NCI-H345 treated with DMSO at 0.1 percent for 48 hours (cell line): ENCODE data around the gene BRF1.
"Not testable (repeated sequence)": the region's sequence is repeated elsewhere in the genome, so short reads cannot be mapped to it uniquely, and the experiment has no call there.

ENCODE experiments used
- DNase-seq: peaks from one replicate; lab custom pipeline; 2025; ENCODE audit not compliant: unreplicated experiment; lab: John Stamatoyannopoulos, UW

BRF1 gene

DNA sequence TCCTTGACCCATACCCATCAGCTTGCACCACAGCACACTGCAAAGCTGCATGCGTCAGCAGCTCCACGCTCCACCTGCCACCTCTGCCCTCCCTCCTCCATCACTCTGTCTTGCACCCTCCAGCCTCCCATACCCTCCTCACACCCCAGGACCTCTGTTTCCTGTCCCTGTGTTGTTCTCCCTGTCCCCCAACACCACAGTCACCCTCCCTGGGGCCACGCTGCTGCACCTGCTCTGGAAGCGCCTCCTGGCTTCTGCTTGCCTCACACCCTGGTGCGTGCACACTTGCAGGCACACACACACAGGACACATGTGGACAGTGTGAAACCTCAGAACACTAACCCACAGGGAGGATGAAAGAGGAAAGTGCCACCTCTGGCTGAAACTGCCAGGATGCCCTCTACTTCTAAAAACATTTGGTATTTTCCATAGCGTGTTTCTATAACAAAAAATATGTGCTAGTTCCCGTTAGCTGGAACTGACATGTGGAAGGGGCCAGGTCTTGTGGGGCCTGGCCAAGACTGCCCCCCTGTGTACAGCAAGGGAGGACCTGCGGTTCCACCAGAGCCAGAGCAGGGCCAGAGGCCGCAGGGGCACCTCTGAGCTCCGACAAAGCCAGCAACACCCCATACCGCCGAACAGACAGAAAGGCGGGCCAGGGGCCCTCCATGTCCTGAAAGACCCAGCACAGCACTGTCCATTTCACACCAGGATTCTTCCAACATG is 10.0 kb downstream of the BRF1 start:
- no peak for DNase-seq

DNA sequence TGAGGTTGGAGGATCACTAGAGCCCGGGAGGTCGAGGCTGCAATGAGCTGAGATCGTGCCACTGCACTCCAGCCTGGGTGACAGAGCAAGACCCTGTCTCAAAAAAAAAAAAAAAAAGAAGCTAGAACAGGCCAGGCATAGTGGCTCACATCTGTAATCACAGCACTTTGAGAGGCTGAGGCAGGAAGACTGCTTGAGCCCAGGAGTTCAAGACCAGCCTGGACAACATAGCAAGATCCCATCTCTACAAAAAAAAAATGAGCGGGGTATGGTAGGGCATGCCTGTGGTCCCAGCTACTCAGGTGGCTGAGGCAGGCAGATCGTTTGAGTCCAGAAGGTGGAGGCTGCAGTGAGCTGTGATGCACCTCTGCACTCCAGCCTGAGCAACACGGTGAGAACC is 11.9 kb downstream of the BRF1 start:
- DNase-seq = not testable (repeated sequence)

DNA sequence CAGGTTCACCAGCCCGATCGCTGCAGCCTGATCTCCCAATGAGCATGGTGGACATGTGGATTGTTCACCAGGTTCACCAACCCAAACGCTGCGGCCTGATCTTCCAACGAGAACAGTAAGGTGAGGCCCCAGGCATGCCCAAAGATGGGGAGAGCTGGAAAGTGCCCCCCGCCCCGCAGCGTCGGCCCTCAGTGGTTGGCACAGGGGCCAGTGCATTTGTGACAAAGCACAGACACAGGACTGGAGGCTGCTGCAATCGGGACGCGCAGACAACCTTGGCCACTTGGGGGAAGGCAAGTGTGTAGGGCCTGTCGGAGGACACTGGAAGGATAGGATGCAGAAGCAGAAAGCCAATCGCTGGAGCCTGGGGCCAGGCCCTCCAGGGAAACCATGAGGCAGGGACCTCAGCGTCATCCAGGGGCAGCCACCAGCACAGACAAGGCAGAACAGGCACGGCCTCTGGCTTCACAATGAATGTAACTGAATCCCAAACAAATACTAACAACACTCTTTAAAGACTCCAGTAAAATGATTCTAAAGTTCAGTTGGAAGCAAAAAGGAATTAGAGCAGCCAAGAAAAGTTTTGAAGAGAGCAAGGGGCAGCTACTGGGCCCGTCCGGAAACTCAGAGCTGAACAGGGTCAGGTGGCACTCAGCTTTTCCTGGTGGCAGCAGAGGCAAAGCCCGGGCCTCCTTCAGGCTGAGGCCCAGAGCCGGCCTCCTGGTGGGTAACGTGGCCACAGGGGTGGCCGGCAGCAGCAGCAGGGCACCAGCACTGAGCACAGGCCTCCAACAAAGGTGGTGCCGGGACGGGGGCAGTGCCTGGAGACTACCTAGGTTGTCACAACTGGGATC is 13.3 kb downstream of the BRF1 start:
- DNase-seq = no peak

DNA sequence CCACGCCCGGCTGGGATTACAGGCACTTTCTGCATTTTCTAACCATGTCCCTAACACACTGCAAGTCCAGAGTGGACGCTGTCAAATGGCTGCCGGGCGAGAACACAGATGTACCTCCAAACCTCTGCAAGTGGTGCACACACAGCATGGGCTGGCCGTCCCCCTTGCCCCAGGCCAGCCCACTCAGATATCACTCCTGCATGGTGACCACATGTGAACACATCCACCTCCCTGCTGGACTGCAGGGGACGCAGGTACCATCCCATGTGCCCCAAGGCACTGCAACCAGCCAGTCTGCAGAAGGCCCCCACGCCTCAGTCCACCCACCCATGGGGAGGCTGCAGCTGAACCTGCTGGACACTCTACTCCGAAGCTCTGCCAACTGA is 14.0 kb downstream of the BRF1 start:
- DNase-seq = no peak

DNA sequence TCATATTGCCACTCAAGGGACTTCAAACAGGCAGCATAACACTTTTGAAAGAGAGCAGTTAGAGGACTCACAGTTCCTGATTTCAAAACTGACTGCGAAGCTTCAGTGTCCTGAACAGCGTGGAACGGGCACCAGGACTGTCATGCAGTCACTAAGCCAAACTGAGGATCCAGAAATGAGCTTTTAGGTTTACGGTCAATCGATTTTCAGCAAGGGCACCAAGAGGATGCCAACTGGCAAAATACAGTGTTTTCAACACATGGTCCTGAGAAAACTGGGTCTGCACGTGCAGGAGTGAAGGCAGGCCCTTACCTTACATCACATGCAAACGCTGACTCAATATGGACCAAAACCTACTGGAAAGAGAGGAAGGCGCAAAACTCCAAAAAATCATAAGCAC is 15.6 kb downstream of the BRF1 start:
- DNase-seq = no peak

DNA sequence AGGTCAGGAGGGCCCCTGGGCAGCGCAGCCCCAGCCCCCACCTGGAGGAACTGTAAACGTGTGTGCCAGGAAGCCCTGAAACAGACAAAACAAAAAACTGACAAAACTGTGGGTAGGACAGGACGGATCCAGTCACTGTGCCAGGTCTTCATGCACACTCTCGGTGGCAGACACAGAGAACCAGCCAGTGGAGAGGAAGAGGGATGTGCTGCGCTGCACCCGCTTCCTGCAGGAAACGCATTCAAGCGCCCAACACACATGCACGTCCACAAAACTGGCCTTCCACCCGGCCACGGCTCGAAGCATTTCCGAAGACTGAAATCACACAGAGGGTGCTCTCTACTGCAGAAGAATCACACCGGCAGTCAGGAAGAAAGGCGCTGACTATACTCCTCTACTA is 16.9 kb downstream of the BRF1 start:
- DNase-seq = no peak

DNA sequence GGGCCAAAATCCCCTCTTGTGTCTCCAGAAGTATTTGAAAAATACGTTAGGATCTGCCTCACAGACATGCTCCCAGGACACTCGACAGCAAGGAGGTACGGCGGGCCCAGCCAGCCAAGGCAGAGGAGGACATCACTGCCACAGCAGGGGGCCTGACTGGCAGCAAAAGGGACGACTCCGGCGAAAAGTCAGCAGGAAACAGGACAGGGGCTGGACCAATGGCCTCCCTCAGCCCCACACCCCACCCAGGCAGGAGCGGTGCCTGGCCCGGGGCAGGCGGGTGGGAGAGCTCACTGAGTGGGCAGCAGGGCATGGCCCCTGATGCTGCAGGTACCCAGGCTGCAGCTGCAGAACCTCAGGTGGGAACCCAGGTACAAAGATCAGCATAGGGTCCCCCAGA is 17.8 kb downstream of the BRF1 start:
- DNase-seq = no peak

DNA sequence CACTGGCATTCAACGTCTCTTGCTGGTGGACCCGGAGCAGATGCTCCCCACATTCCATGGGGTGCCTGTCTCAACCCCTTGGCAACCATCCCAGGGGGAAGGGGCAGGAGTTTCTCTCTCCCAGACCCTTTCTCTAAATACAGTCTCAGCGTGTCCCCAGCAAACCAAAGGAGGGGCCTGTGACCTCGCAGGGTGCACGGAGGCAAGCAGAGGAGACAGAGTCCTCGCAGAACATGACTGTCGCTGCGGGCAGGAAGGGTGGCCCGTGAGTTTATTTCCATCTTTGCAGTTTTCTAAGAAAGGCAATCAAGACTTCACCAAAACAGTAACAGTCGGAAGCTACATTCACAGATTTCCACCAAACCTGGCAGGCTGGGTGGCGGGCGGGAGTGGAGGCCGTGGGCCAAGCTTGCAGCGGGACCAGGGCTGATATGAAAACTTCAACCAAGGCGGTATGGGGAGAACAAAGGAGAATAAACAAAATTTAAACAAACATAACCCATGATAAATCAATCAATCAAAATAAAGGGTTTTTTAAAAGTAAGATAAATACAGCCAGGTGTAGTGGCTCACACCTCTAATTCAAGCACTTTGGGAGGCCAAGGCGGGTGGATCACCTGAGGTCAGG is 18.6 kb downstream of the BRF1 start:
- DNase-seq = no peak

DNA sequence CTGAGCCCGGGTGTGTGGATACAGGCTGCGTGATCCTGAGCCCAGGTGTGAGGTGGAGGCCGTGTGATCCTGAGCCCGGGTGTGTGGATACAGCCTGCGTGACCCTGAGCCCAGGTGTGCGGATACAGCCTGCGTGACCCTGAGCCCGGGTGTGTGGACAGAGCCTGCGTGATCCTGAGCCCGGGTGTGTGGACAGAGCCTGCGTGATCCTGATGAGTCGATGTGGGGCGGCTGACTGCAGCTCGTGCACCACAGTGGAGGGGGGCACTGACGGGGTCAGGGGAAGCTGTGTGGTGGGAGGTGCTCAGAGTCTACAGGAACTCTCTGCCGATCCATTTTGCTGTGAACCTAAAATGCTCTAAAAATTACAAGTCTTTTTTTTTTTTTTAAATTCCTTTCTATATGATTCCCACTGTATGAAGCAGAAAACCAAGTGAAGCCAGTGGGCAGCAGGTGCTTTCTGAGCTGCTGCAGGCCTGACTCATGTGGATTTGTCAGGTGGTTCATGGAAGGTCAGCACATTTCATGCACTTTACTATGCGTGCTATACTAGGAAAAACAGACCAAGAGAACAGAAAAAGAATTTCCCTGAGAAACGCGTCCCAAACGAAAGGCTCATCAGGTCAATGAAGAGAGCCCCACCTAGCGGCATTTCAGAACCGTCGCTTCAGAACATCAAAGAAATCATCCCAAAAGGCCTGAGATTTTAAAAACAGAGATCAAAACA is 19.3 kb downstream of the BRF1 start:
- DNase-seq = no peak

DNA sequence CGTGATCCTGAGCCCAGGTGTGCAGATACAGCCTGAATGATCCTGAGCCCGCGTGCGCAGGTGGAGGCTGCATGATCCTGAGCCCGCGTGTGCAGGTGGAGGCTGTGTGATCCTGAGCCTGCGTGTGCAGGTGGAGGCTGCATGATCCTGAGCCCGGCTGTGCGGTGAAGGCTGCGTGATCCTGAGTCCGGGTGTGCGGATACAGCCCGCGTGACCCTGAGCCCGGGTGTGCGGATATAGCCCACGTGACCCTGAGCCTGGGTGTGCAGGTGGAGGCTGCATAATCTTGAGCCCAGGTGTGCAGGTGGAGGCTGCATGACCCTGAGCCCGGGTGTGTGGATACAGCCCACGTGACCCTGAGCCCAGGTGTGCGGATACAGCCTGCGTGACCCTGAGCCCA is 20.3 kb downstream of the BRF1 start:
- no peak for DNase-seq

DNA sequence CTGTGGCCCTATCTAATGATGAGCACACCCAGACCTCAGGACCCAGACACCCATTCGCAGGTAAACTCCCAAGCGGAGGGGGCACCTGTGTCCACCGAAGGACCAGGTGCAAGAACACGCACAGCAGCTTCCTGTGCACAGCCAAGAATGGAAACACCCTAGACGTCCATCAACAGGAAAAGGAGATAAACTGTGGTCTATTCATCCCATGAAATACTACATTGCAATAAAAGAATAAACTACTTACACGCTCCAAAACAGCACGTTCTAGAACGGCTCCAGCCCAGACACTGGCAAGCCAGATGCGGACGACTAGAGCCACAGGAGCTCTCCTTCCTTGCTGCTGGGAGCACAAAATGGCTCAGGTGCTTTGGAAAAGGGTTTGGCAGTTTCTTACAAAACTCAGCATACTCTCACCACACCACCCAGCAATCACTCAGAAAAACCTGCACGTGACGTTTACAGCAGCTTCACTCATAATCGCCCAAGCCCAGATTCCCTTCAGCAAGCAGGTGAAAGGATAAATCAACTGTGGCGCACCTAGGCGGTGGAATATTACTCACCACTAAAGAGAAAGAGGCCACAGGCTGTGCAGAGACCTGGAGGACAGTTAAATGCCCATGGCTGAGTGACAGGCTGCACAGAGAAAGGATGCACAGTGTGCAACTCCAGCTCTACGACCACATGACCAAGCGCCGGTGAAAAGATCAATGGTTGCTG is 21.0 kb downstream of the BRF1 start:
- no peak for DNase-seq

DNA sequence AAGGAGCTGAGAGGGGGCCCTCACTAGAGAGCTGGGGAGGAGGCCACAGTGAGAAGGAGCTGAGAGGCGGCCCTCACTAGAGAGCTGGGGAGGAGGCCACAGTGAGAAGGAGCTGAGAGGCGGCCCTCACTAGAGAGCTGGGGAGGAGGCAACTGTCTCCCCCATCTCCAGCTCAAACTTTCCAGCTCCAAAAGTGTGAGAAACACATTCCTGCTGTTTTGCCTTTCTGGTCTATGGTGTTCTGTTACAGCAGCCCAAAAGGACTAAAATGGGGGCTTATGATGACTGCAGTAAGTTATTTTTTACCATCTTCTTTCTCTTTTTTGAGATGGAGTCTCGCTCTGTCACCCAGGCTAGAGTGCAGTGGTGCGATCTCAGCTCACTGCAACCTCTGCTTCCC is 23.4 kb downstream of the BRF1 start:
- DNase-seq = not testable (repeated sequence)

DNA sequence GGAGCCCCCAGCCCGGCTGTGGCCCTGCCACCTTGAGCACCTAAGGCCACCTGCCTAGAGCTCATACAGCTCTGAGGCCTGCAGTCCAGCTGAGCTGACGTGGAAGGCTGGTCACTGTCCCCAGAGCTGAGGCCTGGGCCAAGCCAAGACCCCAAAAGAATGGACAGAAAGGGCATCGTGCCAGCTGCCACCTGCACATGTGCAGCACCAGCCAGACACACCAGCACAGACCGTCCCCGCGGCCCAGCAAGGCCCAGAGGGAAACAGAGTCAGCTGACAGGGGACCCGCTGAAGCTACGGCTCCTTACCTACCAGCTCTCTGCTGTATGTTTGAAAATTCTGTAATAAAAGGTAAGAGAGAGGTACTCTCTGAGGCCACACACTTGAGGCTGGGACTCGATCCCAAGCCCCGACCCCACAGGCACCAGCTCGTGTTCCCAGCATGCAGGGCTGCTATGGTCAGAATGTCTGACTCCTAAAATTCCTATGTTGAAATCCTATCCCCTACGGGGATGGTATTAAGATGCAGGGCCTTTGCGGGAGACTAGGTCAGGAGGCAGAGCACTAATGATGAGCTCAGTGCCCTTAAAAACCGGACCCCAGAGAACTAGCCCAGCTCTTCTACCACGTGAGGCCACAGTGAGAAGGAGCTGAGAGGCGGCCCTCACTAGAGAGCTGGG is 25.4 kb downstream of the BRF1 start:
- DNase-seq = no peak

DNA sequence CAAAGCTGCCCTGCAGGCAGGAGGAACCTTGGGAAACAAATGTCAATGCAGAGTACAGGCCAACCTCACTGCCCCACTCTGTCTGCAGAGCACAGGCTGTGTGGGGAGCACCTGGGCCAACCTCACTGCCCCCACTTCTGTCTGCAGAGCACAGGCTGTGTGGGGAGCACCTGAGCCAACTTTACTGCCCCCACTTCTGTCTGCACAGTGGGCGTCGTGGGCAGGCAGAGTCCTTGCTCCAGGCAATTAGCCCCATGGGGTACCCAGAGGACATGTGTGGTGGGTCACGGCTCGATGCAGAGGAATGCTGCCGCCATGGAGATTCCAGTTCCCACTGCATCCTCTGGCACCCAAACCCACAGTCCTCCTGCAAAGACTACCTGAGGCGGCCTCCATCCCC is 26.2 kb downstream of the BRF1 start:
- no peak for DNase-seq

DNA sequence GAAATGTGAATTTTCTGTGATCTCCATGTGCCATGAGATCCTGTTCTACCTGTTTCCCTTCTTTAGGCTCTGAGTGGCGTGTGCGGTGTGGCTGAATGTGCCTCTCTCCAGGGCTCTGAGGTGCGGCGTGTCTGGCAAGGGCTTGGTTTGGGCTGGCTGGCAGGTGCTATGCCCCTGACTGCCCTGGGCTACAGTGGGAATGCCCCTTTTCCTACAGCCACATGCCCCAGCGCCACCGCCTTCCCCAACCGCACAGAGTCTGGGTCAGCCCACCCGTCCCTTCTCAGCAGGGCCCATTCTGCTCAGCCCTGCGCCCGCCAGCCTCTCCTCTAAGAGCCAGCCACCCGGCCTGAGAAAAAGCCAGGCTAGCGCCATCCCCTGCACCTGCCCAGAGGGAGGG is 27.7 kb downstream of the BRF1 start:
- no peak for DNase-seq

DNA sequence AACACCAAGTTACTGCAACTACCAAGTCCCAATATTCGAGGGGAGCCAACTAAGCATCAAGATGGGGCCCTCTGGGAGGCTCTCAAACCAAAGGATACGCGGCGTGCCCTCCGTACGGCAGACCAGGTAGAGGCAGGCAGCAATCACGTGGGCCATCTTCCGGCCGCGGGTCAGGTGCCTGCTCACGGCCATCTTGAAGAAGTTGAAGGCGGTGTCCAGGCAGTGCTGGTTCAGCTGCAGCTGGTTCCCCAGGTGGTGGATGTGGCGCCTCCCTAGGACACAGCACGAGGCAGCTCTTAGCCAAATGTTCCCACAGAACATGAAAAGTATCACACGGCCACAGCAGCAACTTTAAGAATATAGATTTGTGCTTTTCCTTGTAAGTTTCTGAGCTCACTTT is 28.2 kb downstream of the BRF1 start:
- DNase-seq = no peak

DNA sequence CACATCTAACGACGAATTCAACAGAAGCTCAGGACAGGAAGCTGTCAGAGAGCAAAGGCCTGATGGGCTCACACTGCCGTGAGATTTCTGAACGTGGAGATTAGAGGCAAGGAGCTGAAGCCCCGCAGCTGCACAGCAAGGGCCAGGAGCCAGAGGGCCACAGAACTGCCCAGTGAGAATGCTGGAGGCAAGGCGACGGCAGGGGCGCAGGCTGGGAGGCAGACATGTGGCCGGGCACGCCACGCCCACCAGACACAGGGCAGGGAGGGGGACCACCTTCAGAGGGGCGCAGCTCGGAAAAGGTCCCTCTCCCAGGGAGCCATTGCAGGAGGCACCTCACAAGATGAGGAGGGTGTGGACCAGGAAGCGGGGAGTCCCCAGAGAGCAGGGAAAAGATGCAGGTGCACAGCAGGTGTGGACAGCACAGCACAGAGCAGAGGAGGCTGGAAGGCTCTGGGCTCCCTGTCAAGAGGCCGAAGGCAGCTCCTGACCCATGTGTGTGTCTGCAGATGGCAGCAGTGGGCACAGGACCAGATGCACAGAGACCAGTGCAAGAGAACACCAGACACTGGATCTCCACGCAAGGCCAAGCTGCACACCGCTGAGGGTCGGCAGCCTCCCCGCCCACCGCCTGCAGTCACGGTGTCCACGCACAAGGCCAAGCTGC is 29.4 kb downstream of the BRF1 start:
- no peak for DNase-seq

DNA sequence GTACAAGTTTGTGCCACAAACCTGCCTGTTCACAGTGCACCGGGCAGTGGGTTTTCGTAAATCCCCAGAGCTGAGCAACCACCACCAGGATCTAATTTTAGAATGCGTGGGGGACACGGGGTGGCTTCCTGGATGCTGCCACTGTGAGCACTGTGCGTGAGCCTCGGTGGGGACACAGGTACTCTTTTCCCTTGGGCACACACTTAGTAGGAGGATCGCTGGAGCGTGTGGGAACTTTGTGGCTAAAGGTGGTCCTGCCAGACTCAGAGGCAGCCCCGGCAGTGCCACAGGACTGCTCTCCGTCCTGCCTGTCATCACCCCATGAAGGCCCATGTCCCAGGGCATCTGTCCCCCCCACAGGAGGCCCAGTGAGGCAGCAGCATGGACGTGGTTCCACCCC is 31.4 kb downstream of the BRF1 start:
- no peak for DNase-seq

DNA sequence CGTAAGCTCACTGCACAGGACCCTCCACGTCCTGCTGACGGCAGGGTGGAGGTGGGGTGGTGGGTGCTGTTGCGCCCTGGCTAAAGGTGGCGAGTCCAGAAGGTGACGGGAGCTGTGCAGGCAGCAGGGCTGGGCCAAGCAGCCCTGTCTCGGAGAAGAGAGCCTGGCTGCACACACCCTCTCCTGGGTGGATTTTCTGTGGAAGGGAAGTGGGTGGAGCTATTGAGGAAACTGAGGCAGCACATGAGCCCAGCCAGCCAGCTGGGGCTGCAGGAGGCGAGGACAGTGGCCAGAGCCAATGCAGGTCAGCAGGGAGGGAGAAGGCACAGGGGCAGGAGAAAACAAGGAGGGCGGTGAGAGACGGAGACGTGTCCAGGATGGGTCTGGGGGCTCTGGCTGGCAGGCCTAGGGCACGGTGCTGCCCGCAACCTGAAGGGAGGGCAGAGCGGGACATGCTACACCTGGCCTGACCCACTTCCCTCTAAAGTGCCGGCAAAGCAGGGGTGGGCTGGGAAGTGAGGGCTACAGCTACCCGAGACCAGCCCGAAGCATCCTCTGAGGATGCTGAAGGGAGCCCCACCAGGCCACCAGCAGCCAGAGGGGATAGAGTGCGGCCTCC is 32.0 kb downstream of the BRF1 start:
- no peak for DNase-seq
